SK-N-SH treated with all-trans-retinoic acid at 6 μM for 48 hours (cell line): ENCODE results near the gene SIRT7.

Experiments used
- ATAC-seq: fragments of 200-7000 bp; cut with Tn5 transposase; 3 replicates; pipeline ENCODE4 v1.9.1; 2020; ENCODE audit warnings: mild to moderate bottlenecking, moderate library complexity
- BACH2 ChIP-seq: fragments of 250-450 bp; sonication (Bioruptor Pico); IDR thresholded peaks from 2 replicates; pipeline ENCODE4 v1.9.0; 2021; ENCODE audit warnings: mild to moderate bottlenecking, borderline replicate concordance
- CSDC2 ChIP-seq: fragments of 250-450 bp; sonication (Bioruptor Pico); IDR thresholded peaks from 2 replicates; pipeline ENCODE4 v1.5.0; 2020; ENCODE audit warnings: mild to moderate bottlenecking, moderate library complexity
- ESRRG ChIP-seq: fragments of 250-450 bp; sonication (Bioruptor Pico); IDR thresholded peaks from 2 replicates; pipeline ENCODE4 v1.6.1; 2021; ENCODE audit warnings: mild to moderate bottlenecking
- GLIS3 ChIP-seq: fragments of 250-450 bp; sonication (Bioruptor Pico); IDR thresholded peaks from 2 replicates; pipeline ENCODE4 v1.5.0; 2020; ENCODE audit warnings: mild to moderate bottlenecking, moderate library complexity
- ISL1 ChIP-seq: fragments of 250-450 bp; sonication (Bioruptor Pico); IDR thresholded peaks from 2 replicates; pipeline ENCODE4 v2.1.2; 2022; ENCODE audit warnings: mild to moderate bottlenecking, moderate library complexity
- OSR1 ChIP-seq: fragments of 250-450 bp; sonication (Bioruptor Pico); IDR thresholded peaks from 2 replicates; pipeline ENCODE4 v1.8.0; 2022; ENCODE audit warnings: moderate library complexity, mild to moderate bottlenecking, inconsistent platforms
- POU6F1 ChIP-seq: fragments of 250-450 bp; sonication (Bioruptor Pico); IDR thresholded peaks from 2 replicates; pipeline ENCODE4 v1.8.0; 2021; ENCODE audit warnings: low read depth, mild to moderate bottlenecking, moderate library complexity, borderline replicate concordance
- RARB ChIP-seq: fragments of 250-450 bp; sonication (Bioruptor Pico); IDR thresholded peaks from 2 replicates; pipeline ENCODE4 v1.8.0; 2021; ENCODE audit warnings: mild to moderate bottlenecking, moderate library complexity
- SNAI2 ChIP-seq: fragments of 250-450 bp; sonication (Bioruptor Pico); IDR thresholded peaks from 2 replicates; pipeline ENCODE4 v1.5.0; 2020; ENCODE audit warnings: mild to moderate bottlenecking, moderate library complexity
- TCF4 ChIP-seq: fragments of 250-450 bp; sonication (Bioruptor Pico); IDR thresholded peaks from 2 replicates; pipeline ENCODE4 v1.8.0; 2021; ENCODE audit warnings: mild to moderate bottlenecking, moderate library complexity, borderline replicate concordance
- TOX ChIP-seq: fragments of 250-450 bp; sonication (Bioruptor Pico); IDR thresholded peaks from 2 replicates; pipeline ENCODE4 v1.8.0; 2021; ENCODE audit warnings: mild to moderate bottlenecking, moderate library complexity, borderline replicate concordance
- TSHZ2 ChIP-seq: fragments of 250-450 bp; sonication (Bioruptor Pico); IDR thresholded peaks from 2 replicates; pipeline ENCODE4 v1.5.0; 2020; ENCODE audit warnings: mild to moderate bottlenecking, moderate library complexity
- ZC3H10 ChIP-seq: fragments of 250-450 bp; sonication (Bioruptor Pico); IDR thresholded peaks from 2 replicates; pipeline ENCODE4 v1.5.1; 2021; ENCODE audit warnings: mild to moderate bottlenecking, moderate library complexity
- ZFP30 ChIP-seq: fragments of 450-650 bp; formaldehyde crosslinking; IDR thresholded peaks from 2 replicates; pipeline ENCODE4 v1.5.0; 2022; ENCODE audit warnings: mild to moderate bottlenecking, moderate library complexity
- ZNF565 ChIP-seq: fragments of 450-650 bp; formaldehyde crosslinking; conservative IDR thresholded peaks from 2 replicates; pipeline ENCODE4 v1.5.0; 2020; ENCODE audit warnings: low read depth, mild to moderate bottlenecking, moderate library complexity
- ZNF70 ChIP-seq: fragments of 450-650 bp; formaldehyde crosslinking; IDR thresholded peaks from 2 replicates; pipeline ENCODE4 v1.5.0; 2020; ENCODE audit warnings: mild to moderate bottlenecking, moderate library complexity
- ZNF8 ChIP-seq: fragments of 450-650 bp; formaldehyde crosslinking; IDR thresholded peaks from 2 replicates; pipeline ENCODE4 v1.5.0; 2020; ENCODE audit warnings: mild to moderate bottlenecking, moderate library complexity
- TF ChIP-seq, protein P1 (sequence below): fragments of 250-450 bp; sonication (Bioruptor Pico); IDR thresholded peaks from 2 replicates; pipeline ENCODE4 v1.5.1; 2021; ENCODE audit warnings: mild to moderate bottlenecking, moderate library complexity
- TF ChIP-seq, protein P2 (sequence below): fragments of 250-450 bp; sonication (Bioruptor Pico); IDR thresholded peaks from 2 replicates; pipeline ENCODE4 v1.8.0; 2020; ENCODE audit warnings: mild to moderate bottlenecking, moderate library complexity, borderline replicate concordance
- TF ChIP-seq, protein P3 (sequence below): fragments of 250-450 bp; sonication (Bioruptor Pico); IDR thresholded peaks from 2 replicates; pipeline ENCODE4 v1.5.1; 2020; ENCODE audit warnings: low read depth, mild to moderate bottlenecking, moderate library complexity

SIRT7 gene

GRCh38 chr17:81947189-81947588 lies 29.2 kb upstream of the SIRT7 start, which contains the start of gene MYADML2:
TSS of gene MYADML2 (minus strand) at chr17:81947233. CDS start at chr17:81941741, 5,492 bp downstream.
- no peak for TF ChIP-seq BACH2
- TF ChIP-seq ZNF70 (CRISPR knock-in tag) = no peak
- no peak for TF ChIP-seq GLIS3 (CRISPR knock-in tag)
- no peak for TF ChIP-seq ESRRG (CRISPR knock-in tag)
- no peak for TF ChIP-seq RARB (CRISPR knock-in tag)
- TF ChIP-seq, protein P1, sequence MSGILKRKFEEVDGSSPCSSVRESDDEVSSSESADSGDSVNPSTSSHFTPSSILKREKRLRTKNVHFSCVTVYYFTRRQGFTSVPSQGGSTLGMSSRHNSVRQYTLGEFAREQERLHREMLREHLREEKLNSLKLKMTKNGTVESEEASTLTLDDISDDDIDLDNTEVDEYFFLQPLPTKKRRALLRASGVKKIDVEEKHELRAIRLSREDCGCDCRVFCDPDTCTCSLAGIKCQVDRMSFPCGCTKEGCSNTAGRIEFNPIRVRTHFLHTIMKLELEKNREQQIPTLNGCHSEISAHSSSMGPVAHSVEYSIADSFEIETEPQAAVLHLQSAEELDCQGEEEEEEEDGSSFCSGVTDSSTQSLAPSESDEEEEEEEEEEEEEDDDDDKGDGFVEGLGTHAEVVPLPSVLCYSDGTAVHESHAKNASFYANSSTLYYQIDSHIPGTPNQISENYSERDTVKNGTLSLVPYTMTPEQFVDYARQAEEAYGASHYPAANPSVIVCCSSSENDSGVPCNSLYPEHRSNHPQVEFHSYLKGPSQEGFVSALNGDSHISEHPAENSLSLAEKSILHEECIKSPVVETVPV (CRISPR knock-in tag) = no peak
- TF ChIP-seq POU6F1 (CRISPR knock-in tag) = no peak
- no peak for TF ChIP-seq ZC3H10 (CRISPR knock-in tag)
- TF ChIP-seq OSR1 (CRISPR knock-in tag) = no peak
- no peak for TF ChIP-seq ZFP30 (CRISPR knock-in tag)
- no peak for TF ChIP-seq ZNF565 (CRISPR knock-in tag)
- TF ChIP-seq ISL1 = no peak
- no peak for TF ChIP-seq ZNF8
- no peak for TF ChIP-seq TOX (CRISPR knock-in tag)
- no peak for TF ChIP-seq CSDC2 (CRISPR knock-in tag)
- no peak for TF ChIP-seq SNAI2
- TF ChIP-seq, protein P2, sequence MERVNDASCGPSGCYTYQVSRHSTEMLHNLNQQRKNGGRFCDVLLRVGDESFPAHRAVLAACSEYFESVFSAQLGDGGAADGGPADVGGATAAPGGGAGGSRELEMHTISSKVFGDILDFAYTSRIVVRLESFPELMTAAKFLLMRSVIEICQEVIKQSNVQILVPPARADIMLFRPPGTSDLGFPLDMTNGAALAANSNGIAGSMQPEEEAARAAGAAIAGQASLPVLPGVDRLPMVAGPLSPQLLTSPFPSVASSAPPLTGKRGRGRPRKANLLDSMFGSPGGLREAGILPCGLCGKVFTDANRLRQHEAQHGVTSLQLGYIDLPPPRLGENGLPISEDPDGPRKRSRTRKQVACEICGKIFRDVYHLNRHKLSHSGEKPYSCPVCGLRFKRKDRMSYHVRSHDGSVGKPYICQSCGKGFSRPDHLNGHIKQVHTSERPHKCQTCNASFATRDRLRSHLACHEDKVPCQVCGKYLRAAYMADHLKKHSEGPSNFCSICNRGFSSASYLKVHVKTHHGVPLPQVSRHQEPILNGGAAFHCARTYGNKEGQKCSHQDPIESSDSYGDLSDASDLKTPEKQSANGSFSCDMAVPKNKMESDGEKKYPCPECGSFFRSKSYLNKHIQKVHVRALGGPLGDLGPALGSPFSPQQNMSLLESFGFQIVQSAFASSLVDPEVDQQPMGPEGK (CRISPR knock-in tag) = no peak
- no peak for TF ChIP-seq TCF4
- no peak for TF ChIP-seq TSHZ2 (CRISPR knock-in tag)
- ATAC-seq = no peak

DNA sequence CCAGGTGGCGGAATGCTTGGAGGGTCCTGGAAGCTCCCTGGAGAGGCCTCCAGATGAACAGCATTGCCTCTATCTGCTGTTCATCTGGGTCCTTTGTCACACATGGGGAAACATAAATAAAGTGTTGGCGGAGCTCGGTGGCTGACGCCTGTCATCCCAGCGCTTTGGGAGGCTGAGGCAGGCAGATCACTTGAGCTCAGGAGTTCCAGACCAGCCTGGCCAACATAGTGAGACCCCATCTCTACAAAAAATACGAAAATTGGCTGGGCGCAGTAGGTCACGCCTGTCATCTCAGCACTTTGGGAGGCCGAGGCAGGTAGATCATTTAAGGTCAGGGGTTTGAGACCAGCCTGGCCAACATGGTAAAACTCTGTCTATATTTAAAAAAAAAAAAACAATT lies 26.9 kb upstream of the SIRT7 start:
- TF ChIP-seq ZNF8 = no peak
- no peak for ATAC-seq

GRCh38 chr17:81942167-81942553 lies 24.2 kb upstream of the SIRT7 start:
- no peak for ATAC-seq
- TF ChIP-seq OSR1 (CRISPR knock-in tag) (no peak), ZNF565 (CRISPR knock-in tag) (no peak), BACH2 (no peak), TCF4 (no peak), TSHZ2 (CRISPR knock-in tag) (no peak), ZFP30 (CRISPR knock-in tag) (no peak), POU6F1 (CRISPR knock-in tag) (no peak), ISL1 (no peak), ZNF8 (no peak)
- TF ChIP-seq, protein P2 (CRISPR knock-in tag) = no peak
- TF ChIP-seq, protein P1 (CRISPR knock-in tag) = no peak
- TF ChIP-seq, protein P3, sequence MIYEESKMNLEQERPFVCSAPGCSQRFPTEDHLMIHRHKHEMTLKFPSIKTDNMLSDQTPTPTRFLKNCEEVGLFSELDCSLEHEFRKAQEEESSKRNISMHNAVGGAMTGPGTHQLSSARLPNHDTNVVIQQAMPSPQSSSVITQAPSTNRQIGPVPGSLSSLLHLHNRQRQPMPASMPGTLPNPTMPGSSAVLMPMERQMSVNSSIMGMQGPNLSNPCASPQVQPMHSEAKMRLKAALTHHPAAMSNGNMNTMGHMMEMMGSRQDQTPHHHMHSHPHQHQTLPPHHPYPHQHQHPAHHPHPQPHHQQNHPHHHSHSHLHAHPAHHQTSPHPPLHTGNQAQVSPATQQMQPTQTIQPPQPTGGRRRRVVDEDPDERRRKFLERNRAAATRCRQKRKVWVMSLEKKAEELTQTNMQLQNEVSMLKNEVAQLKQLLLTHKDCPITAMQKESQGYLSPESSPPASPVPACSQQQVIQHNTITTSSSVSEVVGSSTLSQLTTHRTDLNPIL = no peak
